K562 (cell line): Measurements from ENCODE around the gene UCP1.

Experiments used
- BDP1 ChIP-seq: IDR thresholded peaks from 3 replicates; pipeline ENCODE4 v1.6.1; 2011; ENCODE audit not compliant: insufficient read length, insufficient read depth
- CREB1 ChIP-seq, 2 experiments: sonication (generic) in 1 of 2; formaldehyde crosslinking in 1 of 2; IDR thresholded peaks; 2 replicates each; pipeline versions ENCODE4 v1.6.1 to v1.8.0; 2012 to 2022; ENCODE audit warnings: inconsistent platforms in 1 of 2, mild to moderate bottlenecking in 1 of 2, missing genetic modification reagents in 1 of 2, moderate library complexity in 1 of 2
- CTCF ChIP-seq, 3 experiments: IDR thresholded peaks in 2 of 3; conservative IDR thresholded peaks in 1 of 3; 2 replicates each; pipeline ENCODE4 v1.5.1; 2011 to 2012; ENCODE audit warnings: low read length in 3 of 3, mild to moderate bottlenecking in 3 of 3, control low read depth in 2 of 3, improper control_type of control experiment in 1 of 3, inconsistent platforms in 1 of 3, low read depth in 1 of 3, mixed read lengths in 1 of 3, moderate library complexity in 1 of 3; ENCODE audit not compliant: insufficient read depth in 2 of 3
- GABPA ChIP-seq: fragments of 200-800 bp; sonication (Bioruptor generic); conservative IDR thresholded peaks from 2 replicates; pipeline ENCODE4 v1.6.1; 2016; ENCODE audit warnings: low read depth, missing genetic modification characterization, missing compliant biosample characterization
- HES1 ChIP-seq: fragments of 450-650 bp; IDR thresholded peaks from 2 replicates; pipeline ENCODE4 v1.6.1; 2016; ENCODE audit warnings: low read depth, mild to moderate bottlenecking, moderate library complexity
- SMARCB1 ChIP-seq: IDR thresholded peaks from 2 replicates; pipeline ENCODE4 v1.6.1; 2011; ENCODE audit warnings: improper control_type of control experiment, low read depth; ENCODE audit not compliant: insufficient read length
- SMC3 ChIP-seq: conservative IDR thresholded peaks from 2 replicates; pipeline ENCODE4 v1.6.1; 2011; ENCODE audit warnings: low read depth, low read length, improper control_type of control experiment; ENCODE audit not compliant: insufficient read depth
- ZNF232 ChIP-seq: sonication (generic); formaldehyde crosslinking; IDR thresholded peaks from 2 replicates; pipeline ENCODE4 v1.8.0; 2022; ENCODE audit warnings: mild to moderate bottlenecking, missing genetic modification reagents

GRCh38 chr4:140557831-140558435, 10.8 kb downstream of the UCP1 start:
- TF ChIP-seq HES1 (no peak), SMARCB1 (no peak), ZNF232 (no peak), CREB1 (IDR thresholded peaks at IDR 0.05) (no peak), CREB1 (CRISPR knock-in tag; IDR thresholded peaks at IDR 0.05) (no peak), SMC3 (no peak), CTCF (IDR thresholded peaks at IDR 0.05 in 2 of 3, conservative IDR thresholded peaks at IDR 0.05 in 1 of 3; ENCODE audit: insufficient read depth in 2 of 3, low read depth in 1 of 3, low read length in 3 of 3) (no peak), BDP1 (no peak), GABPA (no peak)
